H1 (cell line): ENCODE results near the gene MAP4.

ENCODE experiments used
- BRCA1 ChIP-seq: IDR thresholded peaks from 2 replicates; pipeline ENCODE4 v1.6.1; 2012; ENCODE audit warnings: low read depth, low read length, improper control_type of control experiment
- CTCF ChIP-seq, 3 experiments: IDR thresholded peaks; 1 replicate in 2 of 3; 2 replicates in 1 of 3; pipeline versions ENCODE4 v1.5.1 to v1.6.1; 2011; ENCODE audit warnings: low read length in 3 of 3, mild to moderate bottlenecking in 3 of 3, inconsistent platforms in 2 of 3, low read depth in 1 of 3, moderate library complexity in 1 of 3; ENCODE audit not compliant: insufficient read depth in 1 of 3; ENCODE audit errors: control extremely low read depth in 1 of 3
- EZH2 ChIP-seq: fragments of 200-600 bp; sonication (generic); IDR thresholded peaks from 2 replicates; pipeline ENCODE4 v1.7.1; 2012; ENCODE audit warnings: low read depth, mild to moderate bottlenecking, moderate library complexity, low read length, inconsistent platforms; ENCODE audit not compliant: severe bottlenecking
- FOSL1 ChIP-seq: IDR thresholded peaks from 2 replicates; pipeline ENCODE4 v1.6.1; 2011; ENCODE audit warnings: mild to moderate bottlenecking, low read depth, low read length, moderate library complexity; ENCODE audit not compliant: insufficient read depth
- HDAC6 ChIP-seq: IDR thresholded peaks from one replicate; pipeline ENCODE4 v1.7.1; 2012; ENCODE audit warnings: low read depth, mild to moderate bottlenecking, inconsistent platforms, low read length, moderate library complexity
- NRF1 ChIP-seq: IDR thresholded peaks from 2 replicates; pipeline ENCODE4 v1.6.1; 2011; ENCODE audit warnings: mild to moderate bottlenecking, low read depth, low read length, improper control_type of control experiment
- POU5F1 ChIP-seq: IDR thresholded peaks from 2 replicates; pipeline ENCODE4 v1.6.1; 2011; ENCODE audit warnings: low read depth, mild to moderate bottlenecking, low read length, moderate library complexity
- RXRA ChIP-seq: IDR thresholded peaks from 2 replicates; pipeline ENCODE4 v1.6.1; 2011; ENCODE audit warnings: low read depth, mild to moderate bottlenecking, low read length, moderate library complexity; ENCODE audit not compliant: insufficient read depth
- SIN3A ChIP-seq, 2 experiments: IDR thresholded peaks in 1 of 2; conservative IDR thresholded peaks in 1 of 2; 2 replicates each; pipeline ENCODE4 v1.6.1; 2011 to 2012; ENCODE audit warnings: low read length in 2 of 2, improper control_type of control experiment in 1 of 2, low read depth in 1 of 2, mild to moderate bottlenecking in 1 of 2
- USF2 ChIP-seq: IDR thresholded peaks from 2 replicates; pipeline ENCODE4 v1.6.1; 2011; ENCODE audit warnings: low read length, improper control_type of control experiment

- TF ChIP-seq SIN3A (conservative IDR thresholded peaks at IDR 0.05 in 1 of 2, IDR thresholded peaks at IDR 0.05 in 1 of 2; ENCODE audit: low read depth in 1 of 2, low read length in 2 of 2) (no peak), EZH2 (no peak), NRF1 (no peak), USF2 (no peak), BRCA1 (no peak), HDAC6 (no peak), CTCF (IDR thresholded peaks at IDR 0.05; ENCODE audit: control extremely low read depth in 1 of 3, insufficient read depth in 1 of 3, low read depth in 1 of 3, low read length in 3 of 3) (no peak), RXRA (no peak), POU5F1 (no peak), FOSL1 (no peak)
Measured at GRCh38 chr3:47885168-47885567, 131.0 kb downstream of the MAP4 start.
